Uterus (tissue), 4 donors: ENCODE measurements around the gene ISLR. TPM values are rescaled to one million over a fixed set of nuclear protein-coding genes. Genes with fewer than 3 reads are reported as not detected.
A peak's percentile ranks its signal among the peaks of the same experiment; 100 is the strongest.

Experiments
- DNase-seq, 2 donors: peaks; one replicate each; pipeline ENCODE4 v3.0.0-alpha.2; 2019 to 2020
- H3K27ac ChIP-seq, 2 donors: fragments of 200-600 bp; sonication (generic); 1 replicate in 1 of 2; 2 replicates in 1 of 2; pipeline ENCODE4 v1.5.1; 2016 to 2018
- H3K27me3 ChIP-seq, 2 donors: fragments of 200-600 bp; sonication (generic); one replicate each; pipeline ENCODE4 v1.5.1; 2018 to 2019; ENCODE audit warnings: control low read depth in 1 of 2
- H3K36me3 ChIP-seq, 2 donors: fragments of 200-600 bp; sonication (generic); one replicate each; pipeline ENCODE4 v1.5.1; 2019; ENCODE audit warnings: control low read depth in 1 of 2
- H3K4me1 ChIP-seq, 2 donors: fragments of 200-600 bp; sonication (generic); one replicate each; pipeline ENCODE4 v1.5.1; 2018 to 2019; ENCODE audit warnings: control low read depth in 1 of 2
- H3K4me3 ChIP-seq, 2 donors: fragments of 200-600 bp; sonication (generic); 1 replicate in 1 of 2; 2 replicates in 1 of 2; pipeline ENCODE4 v1.5.1; 2018 to 2019; ENCODE audit warnings: mild to moderate bottlenecking in 1 of 2
- H3K9me3 ChIP-seq, 2 donors: fragments of 200-600 bp; sonication (generic); one replicate each; pipeline ENCODE4 v1.5.1; 2019; ENCODE audit warnings: control low read depth in 1 of 2
- CTCF ChIP-seq, 4 experiments: fragments of 200-600 bp in 2 of 4; fragments of 450-650 bp in 2 of 4; sonication (generic) in 2 of 4; IDR thresholded peaks; one replicate each; pipeline ENCODE4 v1.5.1; 2016 to 2019; ENCODE audit warnings: antibody characterized with exemption in 4 of 4, mild to moderate bottlenecking in 2 of 4, moderate library complexity in 1 of 4
- POLR2A ChIP-seq, 2 donors: fragments of 450-650 bp; IDR thresholded peaks; one replicate each; pipeline ENCODE4 v1.6.1; 2016; ENCODE audit warnings: antibody characterized with exemption in 2 of 2, mild to moderate bottlenecking in 1 of 2, moderate library complexity in 1 of 2
- intact Hi-C: fragments of 100-400 bp; cut with DNase I; formaldehyde crosslinking; loops from one replicate; pipeline ENCODE4 v1.15.1; 2023; ENCODE audit warnings: low total_unique reads
- total RNA-seq, 4 donors: library from RNA; depleted of rRNA in 3 of 4; stranded (reverse); fragments of >200 nt in 3 of 4; gene quantifications; one replicate each; pipeline versions ENCODE4 v1.1.0 to v1.2.4, GENCODE V29; 2014 to 2023
- donor health status: DM: yes; HTN: yes; CAD: no.

The ISLR gene
- total RNA-seq, 4 donors from 2014 or later: 170 to 215 (median 201) TPM

GRCh38 chr15:74178326-74179100, 5.0 kb downstream of the ISLR start:
- H3K36me3 ChIP-seq: no peaks in the 10 kb centered on the region
- H3K27me3 ChIP-seq: no peaks in the 10 kb centered on the region
- H3K4me1 ChIP-seq: peaks cover 21 to 54% of the 10 kb centered on the region in 2 donors
- DNase-seq: peak; percentile 14 to 18
- H3K4me3 ChIP-seq: no peak overlapping the region
- H3K9me3 ChIP-seq: no peaks in the 10 kb centered on the region
- intact Hi-C loops: no loop called here
- TF ChIP-seq CTCF (IDR thresholded peaks at IDR 0.05): no peak
- no peak for TF ChIP-seq POLR2A (IDR thresholded peaks at IDR 0.05)
- H3K27ac ChIP-seq: peak overlapping the region; percentile 94 to 97

GRCh38 chr15:74179101-74179841, 5.8 kb downstream of the ISLR start:
- no peak overlapping the region for H3K4me3 ChIP-seq
- H3K4me1 ChIP-seq: peaks cover 21 to 54% of the 10 kb centered on the region in 2 donors
- TF ChIP-seq POLR2A (IDR thresholded peaks at IDR 0.05) (no peak), CTCF (IDR thresholded peaks at IDR 0.05) (no peak)
- H3K27ac ChIP-seq: peak overlapping the region; percentile 94 to 97
- no peaks in the 10 kb centered on the region for H3K36me3 ChIP-seq
- DNase-seq: peak; percentile 91 to 94
- intact Hi-C loops: no loop called here
- H3K9me3 ChIP-seq: no peaks in the 10 kb centered on the region
- H3K27me3 ChIP-seq: no peaks in the 10 kb centered on the region

- peak overlapping the region; percentile 94 to 97 for H3K27ac ChIP-seq
- H3K36me3 ChIP-seq: no peaks in the 10 kb centered on the region
- no peak overlapping the region for H3K4me3 ChIP-seq
- no peaks in the 10 kb centered on the region for H3K27me3 ChIP-seq
- H3K9me3 ChIP-seq: no peaks in the 10 kb centered on the region
- peaks cover 21 to 54% of the 10 kb centered on the region in 2 donors for H3K4me1 ChIP-seq
- intact Hi-C loops: no loop called here
- DNase-seq: peak; percentile 48 to 66
- no peak for TF ChIP-seq CTCF (IDR thresholded peaks at IDR 0.05)
- no peak for TF ChIP-seq POLR2A (IDR thresholded peaks at IDR 0.05)
Observed at GRCh38 chr15:74179983-74180880, 6.7 kb downstream of the ISLR start.

GRCh38 chr15:74180881-74181602, 7.5 kb downstream of the ISLR start:
- peak in 1 of 2 donors; percentile 44 for DNase-seq
- Histone ChIP-seq H3K27ac (peak overlapping the region; percentile 94 to 97), H3K36me3 (no peaks in the 10 kb centered on the region), H3K9me3 (no peaks in the 10 kb centered on the region), H3K4me1 (peaks cover 21 to 45% of the 10 kb centered on the region in 2 donors), H3K4me3 (no peak overlapping the region), H3K27me3 (no peaks in the 10 kb centered on the region)
- intact Hi-C loops: no loop called here
- TF ChIP-seq POLR2A (IDR thresholded peaks at IDR 0.05): no peak

DNA sequence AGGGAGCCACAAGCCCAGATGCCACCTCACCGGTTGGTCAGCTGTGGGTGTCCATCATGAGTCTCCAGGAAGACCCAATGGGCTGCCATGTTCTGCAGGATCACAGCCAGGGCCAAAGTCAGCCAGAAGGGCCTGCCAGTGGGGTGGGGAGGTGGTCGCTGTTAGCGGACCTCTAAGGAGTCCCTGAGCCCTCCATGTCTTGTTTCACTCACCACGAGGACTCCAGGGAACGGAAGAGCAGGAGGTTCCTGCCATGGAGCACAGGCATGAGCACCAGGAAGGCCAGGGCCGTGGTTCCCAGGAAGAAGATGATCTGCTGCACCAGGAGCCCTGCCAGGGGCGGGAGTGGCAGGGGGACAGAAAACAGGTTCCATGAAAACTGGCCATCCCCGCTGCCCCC, 8.6 kb downstream of the ISLR start:
- Histone ChIP-seq H3K4me3 (no peak overlapping the region), H3K27ac (no peak overlapping the region), H3K4me1 (peaks cover 21 to 35% of the 10 kb centered on the region in 2 donors), H3K27me3 (no peaks in the 10 kb centered on the region), H3K9me3 (no peaks in the 10 kb centered on the region), H3K36me3 (no peaks in the 10 kb centered on the region)
- TF ChIP-seq CTCF (IDR thresholded peaks at IDR 0.05): no peak
- TF ChIP-seq POLR2A (IDR thresholded peaks at IDR 0.05): no peak
- intact Hi-C loops: no loop called here
- DNase-seq: peak in 1 of 2 donors; percentile 13
